ENCODE measurements around the gene PCDHA1.

GRCh38 chr5:140946578-140946977 is 160.6 kb downstream of the PCDHA1 start:
- TF ChIP-seq ZNF512 (CRISPR knock-in tag; IDR thresholded peaks at IDR 0.05) (no peak), SKIL (CRISPR knock-in tag; IDR thresholded peaks at IDR 0.05; ENCODE audit: borderline replicate concordance) (no peak), SMAD9 (CRISPR knock-in tag; IDR thresholded peaks at IDR 0.05) (no peak)
